ENCODE data around the gene PLEKHA8. TPM values are rescaled to one million over a fixed set of nuclear protein-coding genes. Genes with fewer than 3 reads are reported as not detected.

PLEKHA8 gene
- total and polyA plus RNA-seq, 10 of the 15 experiments (the other 5 are each of a cell fraction or from before 2014, with no cell fraction given), result 1.1 to 13.2 (median 5.7) TPM

DNA sequence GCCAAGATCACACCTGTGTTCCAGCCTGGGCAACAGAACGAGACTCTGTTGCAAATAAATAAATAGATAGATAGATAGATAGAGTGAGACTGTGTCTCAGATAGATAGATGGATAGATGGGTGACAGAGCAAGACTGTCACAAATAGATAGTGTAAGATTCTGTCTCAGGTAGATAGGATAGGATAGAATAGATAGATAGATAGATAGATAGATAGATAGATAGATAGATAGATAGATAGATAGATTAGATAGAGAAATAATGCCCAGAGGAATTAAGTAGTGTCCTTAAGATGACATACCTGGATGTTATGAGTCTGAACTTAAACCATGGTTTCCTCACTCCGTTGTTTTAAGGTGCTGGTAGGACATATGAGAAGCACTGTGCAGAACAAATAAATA lies 8.0 kb downstream of the PLEKHA8 start:
- ChIA-PET SMC1A (ENCODE audit: uncharacterized antibody, unreplicated experiment) (interaction anchor here (0.7 to 2.2 kb wide), 3 partner anchors 13 to 62 kb away, joined by 3 to 8 read pairs (median 4); no protein-coding TSS in a partner anchor), RAD21 (ENCODE audit: unreplicated experiment) (interaction anchor here (1.2 to 1.5 kb wide), 3 partner anchors 17 to 27 kb away, joined by 3 read pairs; no protein-coding TSS in a partner anchor), POLR2A (interaction anchor here (1.0 kb wide), 1 partner anchor 12 kb away, joined by 3 read pairs; no protein-coding TSS in a partner anchor), CTCF (interaction anchor here (0.9 to 2.9 kb wide), 3 partner anchors 16 to 26 kb away, joined by 3 to 16 read pairs (median 4); no protein-coding TSS in a partner anchor)
- H3K4me1 ChIP-seq (ENCODE audit: control insufficient read depth, insufficient read depth, low read length), result peaks cover 7% of the 10 kb centered on the region; the same call in 1 of the 2 replicates
- no TSS peak for BruUV-seq (replicated peaks)
- H3K27ac ChIP-seq (ENCODE audit: control insufficient read depth, insufficient read depth), result no peak overlapping the region
- H4K20me1 ChIP-seq (ENCODE audit: control insufficient read depth, insufficient read depth), result no peaks in the 10 kb centered on the region
- H3K36me3 ChIP-seq (ENCODE audit: control insufficient read depth in 2 of 2, insufficient read depth in 2 of 2, low read length in 1 of 2), result no peaks in the 10 kb centered on the region; a peak in 1 of 4 replicates
- no peak overlapping the region for H2AFZ ChIP-seq (ENCODE audit: control insufficient read depth, low read depth, low read length)
- ATAC-seq, result no peak
- in situ Hi-C loops (cut with MboI), result no loop called here
- WGBS (ENCODE audit: insufficient coverage, insufficient replicate concordance, low lambda C conversion rate, missing lambda C conversion rate), result 93% methylated on average over 2 of the region's 2 CpGs
- no peak overlapping the region for H3K4me3 ChIP-seq
- DNase-seq (ENCODE audit: low read depth, low spot score), result no peak
- no peak overlapping the region for H3K9ac ChIP-seq (ENCODE audit: control insufficient read depth, insufficient read depth, low read length)
- H3K27me3 ChIP-seq (replicated peaks in 1 of 2; ENCODE audit: control insufficient read depth in 2 of 2, insufficient read depth in 2 of 2, low read length in 1 of 2), result no peaks in the 10 kb centered on the region
- H3K4me2 ChIP-seq (ENCODE audit: control insufficient read depth, insufficient read depth), result no peak overlapping the region
- H3K9me3 ChIP-seq (replicated peaks; ENCODE audit: control insufficient read depth, insufficient read depth, low read length), result no peaks in the 10 kb centered on the region
- intact Hi-C loops (cut with micrococcal nuclease; ENCODE audit: unreplicated experiment), result no loop called here
- TF ChIP-seq POU2F2 (IDR thresholded peaks at IDR 0.05; ENCODE audit: borderline replicate concordance, low read depth, low read length), result no peak
- TF ChIP-seq, protein P1, sequence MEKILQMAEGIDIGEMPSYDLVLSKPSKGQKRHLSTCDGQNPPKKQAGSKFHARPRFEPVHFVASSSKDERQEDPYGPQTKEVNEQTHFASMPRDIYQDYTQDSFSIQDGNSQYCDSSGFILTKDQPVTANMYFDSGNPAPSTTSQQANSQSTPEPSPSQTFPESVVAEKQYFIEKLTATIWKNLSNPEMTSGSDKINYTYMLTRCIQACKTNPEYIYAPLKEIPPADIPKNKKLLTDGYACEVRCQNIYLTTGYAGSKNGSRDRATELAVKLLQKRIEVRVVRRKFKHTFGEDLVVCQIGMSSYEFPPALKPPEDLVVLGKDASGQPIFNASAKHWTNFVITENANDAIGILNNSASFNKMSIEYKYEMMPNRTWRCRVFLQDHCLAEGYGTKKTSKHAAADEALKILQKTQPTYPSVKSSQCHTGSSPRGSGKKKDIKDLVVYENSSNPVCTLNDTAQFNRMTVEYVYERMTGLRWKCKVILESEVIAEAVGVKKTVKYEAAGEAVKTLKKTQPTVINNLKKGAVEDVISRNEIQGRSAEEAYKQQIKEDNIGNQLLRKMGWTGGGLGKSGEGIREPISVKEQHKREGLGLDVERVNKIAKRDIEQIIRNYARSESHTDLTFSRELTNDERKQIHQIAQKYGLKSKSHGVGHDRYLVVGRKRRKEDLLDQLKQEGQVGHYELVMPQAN (conservative IDR thresholded peaks at IDR 0.05), result no peak
- no peak for TF ChIP-seq SP1 (IDR thresholded peaks at IDR 0.05; ENCODE audit: low read depth, low read length)
- TF ChIP-seq FOXK2 (IDR thresholded peaks at IDR 0.05), result no peak
- no peak for FAIRE-seq
- H3K79me2 ChIP-seq (ENCODE audit: control insufficient read depth, insufficient read depth, low read length), result no peaks in the 10 kb centered on the region
